HFFc6 (cell line): ENCODE measurements around the gene AGPAT4. TPM values are rescaled to one million over a fixed set of nuclear protein-coding genes. Genes with fewer than 3 reads are reported as not detected.

Source experiments
- DNase-seq: peaks from one replicate; pipeline ENCODE4 v3.0.0-alpha.2; 2018
- H3K27ac Mint-ChIP-seq: 2 replicates; pipeline ENCODE4 v1.8.0; 2020; ENCODE audit warnings: mild to moderate bottlenecking, mixed read lengths
- H3K27me3 Mint-ChIP-seq: 2 replicates; pipeline ENCODE4 v1.8.0; 2021; ENCODE audit warnings: mild to moderate bottlenecking, moderate library complexity, mixed read lengths; ENCODE audit not compliant: insufficient read depth
- H3K36me3 Mint-ChIP-seq: 2 replicates; pipeline ENCODE4 v1.8.0; 2021; ENCODE audit warnings: low read depth, mixed read lengths
- H3K4me1 Mint-ChIP-seq: 2 replicates; pipeline ENCODE4 v1.8.0; 2020; ENCODE audit warnings: low read depth, mixed read lengths
- H3K4me3 Mint-ChIP-seq: 2 replicates; pipeline ENCODE4 v1.8.0; 2020; ENCODE audit warnings: mild to moderate bottlenecking, moderate library complexity, mixed read lengths
- H3K9me3 Mint-ChIP-seq: 2 replicates; pipeline ENCODE4 v1.8.0; 2020; ENCODE audit warnings: mild to moderate bottlenecking, mixed read lengths
- total RNA-seq, 6 experiments: library from RNA; stranded (reverse); fragmentation: NEBNext Ultra II Directional; extraction: Animal tissue kit (Norgen Biotek cat#: 25700); gene quantifications; 2 replicates in 1 of 6; 3 replicates in 5 of 6; pipeline ENCODE4 v1.2.3, GENCODE V29; 2021
- TF ChIP-seq, protein P1 (sequence below): fragments of 200-600 bp; sonication (generic); IDR thresholded peaks from 2 replicates; pipeline ENCODE4 v1.5.0; 2021; ENCODE audit warnings: antibody characterized with exemption, mild to moderate bottlenecking

AGPAT4 gene
- total RNA-seq, 6 experiments from 2014 or later = 2.3 to 4.0 (median 2.7) TPM

DNA sequence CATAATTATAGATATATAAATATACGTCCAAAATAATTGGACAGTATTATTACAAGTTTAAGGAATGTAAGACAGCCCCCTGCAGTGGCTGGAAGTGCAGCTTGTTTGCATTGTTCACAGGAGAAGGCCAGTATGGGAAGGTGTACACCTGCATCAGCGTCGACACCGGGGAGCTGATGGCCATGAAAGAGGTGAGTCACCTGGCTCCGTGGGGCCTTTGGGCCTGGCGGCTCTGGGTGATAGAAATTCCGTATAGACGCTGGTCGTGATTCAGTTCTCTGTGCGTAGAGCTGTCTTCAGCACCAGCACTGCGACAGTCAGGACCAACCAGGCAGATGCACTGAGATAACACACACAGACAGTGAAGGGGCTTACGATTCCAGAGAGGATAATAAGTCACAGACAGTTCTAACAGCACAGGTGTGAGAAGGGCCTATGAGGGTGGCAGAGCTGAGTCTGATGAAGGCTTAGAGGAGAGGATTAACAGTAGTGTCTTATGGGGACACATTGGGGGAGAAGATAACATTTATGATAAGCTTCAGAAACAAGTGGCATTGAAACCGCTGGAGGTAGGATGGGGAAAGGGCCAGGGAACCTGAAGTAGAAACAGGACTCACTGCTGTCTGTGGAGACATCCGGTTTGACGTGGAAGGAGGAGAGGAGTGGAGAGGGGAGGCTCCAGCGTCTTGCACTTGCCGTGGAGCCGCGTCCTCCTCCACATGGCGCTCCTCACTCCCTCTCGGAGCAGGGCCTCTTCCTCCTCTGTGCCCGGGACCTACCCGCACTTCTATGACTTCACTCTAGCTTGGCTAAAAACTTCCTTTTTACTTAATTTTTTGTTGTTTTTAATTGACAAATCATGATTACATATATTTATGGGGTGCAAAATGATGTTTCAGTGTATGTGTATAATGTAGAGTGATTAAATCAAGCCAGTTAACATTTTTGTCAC, 165.8 kb downstream of the AGPAT4 start:
- DNase-seq = no peak
- TF ChIP-seq, protein P1, sequence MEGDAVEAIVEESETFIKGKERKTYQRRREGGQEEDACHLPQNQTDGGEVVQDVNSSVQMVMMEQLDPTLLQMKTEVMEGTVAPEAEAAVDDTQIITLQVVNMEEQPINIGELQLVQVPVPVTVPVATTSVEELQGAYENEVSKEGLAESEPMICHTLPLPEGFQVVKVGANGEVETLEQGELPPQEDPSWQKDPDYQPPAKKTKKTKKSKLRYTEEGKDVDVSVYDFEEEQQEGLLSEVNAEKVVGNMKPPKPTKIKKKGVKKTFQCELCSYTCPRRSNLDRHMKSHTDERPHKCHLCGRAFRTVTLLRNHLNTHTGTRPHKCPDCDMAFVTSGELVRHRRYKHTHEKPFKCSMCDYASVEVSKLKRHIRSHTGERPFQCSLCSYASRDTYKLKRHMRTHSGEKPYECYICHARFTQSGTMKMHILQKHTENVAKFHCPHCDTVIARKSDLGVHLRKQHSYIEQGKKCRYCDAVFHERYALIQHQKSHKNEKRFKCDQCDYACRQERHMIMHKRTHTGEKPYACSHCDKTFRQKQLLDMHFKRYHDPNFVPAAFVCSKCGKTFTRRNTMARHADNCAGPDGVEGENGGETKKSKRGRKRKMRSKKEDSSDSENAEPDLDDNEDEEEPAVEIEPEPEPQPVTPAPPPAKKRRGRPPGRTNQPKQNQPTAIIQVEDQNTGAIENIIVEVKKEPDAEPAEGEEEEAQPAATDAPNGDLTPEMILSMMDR = no peak
- Mint-ChIP-seq H3K36me3 (peaks cover 79% of the 10 kb centered on the region), H3K4me3 (no peak overlapping the region), H3K9me3 (no peaks in the 10 kb centered on the region), H3K4me1 (peaks cover 37% of the 10 kb centered on the region), H3K27ac (no peak overlapping the region), H3K27me3 (no peaks in the 10 kb centered on the region; the same call in 1 of the 2 replicates)

DNA sequence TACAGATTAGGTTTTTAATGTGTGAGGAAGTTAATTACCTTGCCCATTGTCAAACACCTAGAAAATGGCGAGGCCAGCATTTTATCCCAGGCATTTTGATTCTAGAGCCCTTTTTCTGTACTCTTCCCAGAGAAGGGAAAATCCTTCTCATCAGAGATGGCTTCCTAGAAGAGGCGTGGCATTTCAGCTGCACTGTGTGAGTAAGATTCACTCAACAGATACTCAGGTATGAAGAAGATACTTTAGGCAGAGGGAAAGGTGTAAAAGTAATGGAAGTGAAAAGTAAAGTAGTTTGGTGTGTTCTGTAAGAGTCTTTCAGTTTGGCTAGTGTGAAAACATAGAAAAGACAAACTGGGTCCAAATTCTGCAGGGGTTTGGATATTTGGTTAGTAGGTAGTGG, 168.5 kb downstream of the AGPAT4 start:
- Mint-ChIP-seq H3K9me3 (no peaks in the 10 kb centered on the region), H3K27ac (no peak overlapping the region; the same call in 1 of the 2 replicates), H3K4me1 (peaks cover 37% of the 10 kb centered on the region), H3K4me3 (no peak overlapping the region), H3K27me3 (no peaks in the 10 kb centered on the region; the same call in 1 of the 2 replicates), H3K36me3 (peaks cover 57% of the 10 kb centered on the region)
- TF ChIP-seq, protein P1 = no peak
- DNase-seq = no peak

DNA sequence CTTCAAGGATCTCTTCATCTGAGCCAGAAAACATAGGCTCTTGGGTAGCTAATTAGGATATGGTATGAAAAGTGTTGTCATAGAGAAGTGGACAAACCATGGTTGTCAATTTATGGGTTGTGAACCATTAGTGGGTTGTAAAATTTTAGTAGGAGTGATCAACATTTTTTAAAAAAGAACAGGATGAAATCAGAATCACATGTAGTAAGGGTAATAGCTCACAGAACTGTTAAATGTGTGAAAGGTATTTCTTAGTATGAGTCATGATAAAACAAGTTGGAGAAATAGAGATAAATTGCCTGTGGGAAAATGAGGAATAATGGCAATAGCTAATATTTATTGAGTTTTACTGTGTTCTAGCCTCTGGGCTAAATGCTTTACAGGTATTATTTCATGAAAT, 168.9 kb downstream of the AGPAT4 start:
- Mint-ChIP-seq H3K36me3 (peaks cover 52% of the 10 kb centered on the region), H3K9me3 (no peaks in the 10 kb centered on the region), H3K4me3 (no peak overlapping the region), H3K27ac (peak overlapping the region; percentile 55; the same call in 1 of the 2 replicates), H3K4me1 (peaks cover 37% of the 10 kb centered on the region), H3K27me3 (no peaks in the 10 kb centered on the region; the same call in 1 of the 2 replicates)
- TF ChIP-seq, protein P1 = no peak
- DNase-seq = no peak

DNA sequence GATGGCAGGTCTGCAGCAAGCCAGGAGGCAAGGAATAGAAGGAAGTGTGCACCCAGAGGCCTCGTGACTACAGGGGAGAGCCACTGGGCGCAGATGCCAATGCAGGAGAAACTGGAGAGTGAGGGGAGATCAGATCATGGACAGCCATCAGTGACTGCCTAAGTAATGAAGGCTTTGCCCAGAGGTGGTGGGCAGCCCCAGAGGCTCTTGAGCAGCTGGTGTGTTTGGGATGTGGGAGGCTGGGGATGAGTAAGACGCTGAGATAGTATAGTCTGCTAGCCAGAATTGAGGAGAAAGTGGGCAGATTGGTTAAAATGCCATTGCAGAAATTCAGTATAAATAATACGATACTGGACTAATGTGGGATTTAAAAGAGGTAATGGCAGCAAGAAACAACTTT, 170.4 kb downstream of the AGPAT4 start:
- TF ChIP-seq, protein P1 = no peak
- H3K27ac Mint-ChIP-seq = no peak overlapping the region

DNA sequence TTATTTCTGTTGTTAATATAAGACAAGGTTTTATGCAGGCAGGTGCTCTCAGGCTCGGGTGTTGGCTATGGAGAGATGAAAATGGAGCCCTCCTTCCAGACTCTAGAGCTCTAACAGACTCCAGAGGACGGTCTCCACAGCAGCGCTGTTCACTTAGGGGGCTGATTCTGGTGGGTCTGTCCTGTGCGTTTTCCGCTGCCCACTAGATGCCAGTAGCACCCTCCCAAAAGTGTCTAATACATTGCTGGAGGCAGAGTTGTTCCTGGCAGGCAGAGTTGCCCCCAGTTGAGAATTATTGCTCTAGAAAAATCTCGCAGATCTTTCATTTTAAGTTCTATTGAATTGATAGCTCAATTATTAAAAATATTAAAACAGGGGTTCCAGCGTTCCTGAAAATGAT, 172.3 kb downstream of the AGPAT4 start:
- TF ChIP-seq, protein P1 = peak; percentile 45
- no peak overlapping the region for H3K4me3 Mint-ChIP-seq
- H3K9me3 Mint-ChIP-seq = no peaks in the 10 kb centered on the region
- peaks cover 34% of the 10 kb centered on the region for H3K36me3 Mint-ChIP-seq
- H3K4me1 Mint-ChIP-seq = peaks cover 28% of the 10 kb centered on the region
- DNase-seq = no peak
- no peak overlapping the region for H3K27ac Mint-ChIP-seq
- H3K27me3 Mint-ChIP-seq = no peaks in the 10 kb centered on the region

More for the DNA sequence above, 170.4 kb downstream of the AGPAT4 start:
- no peak for DNase-seq
- no peaks in the 10 kb centered on the region for H3K9me3 Mint-ChIP-seq
- no peak overlapping the region for H3K4me3 Mint-ChIP-seq
- no peaks in the 10 kb centered on the region; the same call in 1 of the 2 replicates for H3K27me3 Mint-ChIP-seq
- H3K36me3 Mint-ChIP-seq = peaks cover 43% of the 10 kb centered on the region
- peaks cover 37% of the 10 kb centered on the region for H3K4me1 Mint-ChIP-seq
